Liver (tissue), 9 donors: Measurements from ENCODE around the gene THBS3. TPM values are rescaled to one million over a fixed set of nuclear protein-coding genes. Genes with fewer than 3 reads are reported as not detected.

Source experiments
- DNase-seq: peaks from one replicate; pipeline ENCODE4 v3.0.0-alpha.2; 2017; ENCODE audit warnings: low spot score
- H3K27ac ChIP-seq, 2 donors: one replicate each; pipeline ENCODE4 v1.7.0; 2013; ENCODE audit warnings: inconsistent platforms in 2 of 2, low read length in 2 of 2, control low read depth in 1 of 2, low read depth in 1 of 2, mild to moderate bottlenecking in 1 of 2
- H3K27me3 ChIP-seq, 4 donors: one replicate each; pipeline versions ENCODE4 v1.6.1 to v1.7.0; 2013; ENCODE audit warnings: low read length in 3 of 4, inconsistent platforms in 1 of 4, mild to moderate bottlenecking in 1 of 4, moderate library complexity in 1 of 4; ENCODE audit not compliant: control insufficient read depth in 4 of 4, insufficient read depth in 4 of 4
- H3K36me3 ChIP-seq, 4 donors: one replicate each; pipeline versions ENCODE4 v1.6.1 to v1.7.0; 2013; ENCODE audit warnings: low read length in 3 of 4, mild to moderate bottlenecking in 3 of 4, low read depth in 1 of 4, moderate library complexity in 1 of 4; ENCODE audit not compliant: control insufficient read depth in 4 of 4, insufficient read depth in 3 of 4
- H3K4me1 ChIP-seq, 4 donors: one replicate each; pipeline versions ENCODE4 v1.6.1 to v1.7.0; 2013; ENCODE audit warnings: low read length in 3 of 4, mild to moderate bottlenecking in 3 of 4, moderate library complexity in 1 of 4; ENCODE audit not compliant: control insufficient read depth in 4 of 4, insufficient read depth in 4 of 4
- H3K4me3 ChIP-seq, 3 donors: one replicate each; pipeline versions ENCODE4 v1.6.1 to v1.7.0; 2013; ENCODE audit warnings: low read length in 3 of 3, control low read depth in 1 of 3, low read depth in 1 of 3, mild to moderate bottlenecking in 1 of 3
- H3K9ac ChIP-seq, 2 donors: one replicate each; pipeline ENCODE4 v1.7.0; 2013; ENCODE audit warnings: low read length in 2 of 2, mild to moderate bottlenecking in 2 of 2, moderate library complexity in 2 of 2, control low read depth in 1 of 2, low read depth in 1 of 2
- H3K9me3 ChIP-seq, 4 donors: one replicate each; pipeline versions ENCODE4 v1.6.1 to v1.7.0; 2013; ENCODE audit warnings: low read length in 3 of 4; ENCODE audit not compliant: control insufficient read depth in 4 of 4
- FOXA1 ChIP-seq: IDR thresholded peaks from 2 replicates; pipeline ENCODE4 v1.6.1; 2016; ENCODE audit warnings: antibody characterized with exemption
- HNF4G ChIP-seq: IDR thresholded peaks from 2 replicates; pipeline ENCODE4 v1.6.1; 2016; ENCODE audit warnings: antibody characterized with exemption
- JUND ChIP-seq, 2 donors: IDR thresholded peaks; 2 replicates each; pipeline ENCODE4 v1.6.1; 2016; ENCODE audit warnings: antibody characterized with exemption in 2 of 2
- NR2F2 ChIP-seq: IDR thresholded peaks from 2 replicates; pipeline ENCODE4 v1.6.1; 2016; ENCODE audit warnings: antibody characterized with exemption
- RAD21 ChIP-seq, 2 donors: IDR thresholded peaks; 2 replicates each; pipeline ENCODE4 v1.6.1; 2016; ENCODE audit warnings: antibody characterized with exemption in 2 of 2, mild to moderate bottlenecking in 2 of 2
- RXRA ChIP-seq, 2 donors: IDR thresholded peaks; 2 replicates each; pipeline ENCODE4 v1.6.1; 2017 to 2018; ENCODE audit warnings: antibody characterized with exemption in 2 of 2, mild to moderate bottlenecking in 1 of 2
- SP1 ChIP-seq: IDR thresholded peaks from 2 replicates; pipeline ENCODE4 v1.6.1; 2018; ENCODE audit warnings: antibody characterized with exemption, mild to moderate bottlenecking
- TAF1 ChIP-seq: conservative IDR thresholded peaks from 2 replicates; pipeline ENCODE4 v1.6.1; 2016; ENCODE audit warnings: antibody characterized with exemption, mild to moderate bottlenecking
- YY1 ChIP-seq: IDR thresholded peaks from 2 replicates; pipeline ENCODE4 v1.6.1; 2016; ENCODE audit warnings: antibody characterized with exemption, mild to moderate bottlenecking
- WGBS: extraction: QIAGEN DNeasy Blood & Tissue Kit; methylation state at CpG from one replicate; pipeline ENCODE4 v1.1.7; 2013; 5-methylcytosine and 5-hydroxymethylcytosine counted together
- polyA plus RNA-seq, 2 donors: library from polyadenylated mRNA; stranded (reverse) in 1 of 2; unstranded in 1 of 2; fragments of 200-250 nt in 1 of 2; fragments of >200 nt in 1 of 2; fragmentation: Nextera tagmentation in 1 of 2; extraction: Ambion mirVana in 1 of 2; gene quantifications; one replicate each; pipeline versions ENCODE4 v1.2.1 to v1.2.3, GENCODE V29; 2013 to 2015
- total RNA-seq, 2 donors: library from RNA; depleted of rRNA; stranded (reverse); fragments of >200 nt; gene quantifications; one replicate each; pipeline ENCODE4 v1.2.3, GENCODE V29; 2014
- TF ChIP-seq, protein P1 (sequence below): IDR thresholded peaks from 2 replicates; pipeline ENCODE4 v1.6.1; 2016; ENCODE audit warnings: antibody characterized with exemption
- TF ChIP-seq, protein P2 (sequence below): fragments of 150-350 bp; IDR thresholded peaks from 2 replicates; pipeline ENCODE4 v1.5.1; 2017; ENCODE audit warnings: improper control_type of control experiment, low read depth, low read length; ENCODE audit not compliant: missing input control
- TF ChIP-seq, protein P3 (sequence below): IDR thresholded peaks from 2 replicates; pipeline ENCODE4 v1.6.1; 2016; ENCODE audit warnings: antibody characterized with exemption, mild to moderate bottlenecking
- TF ChIP-seq, protein P4 (sequence below): IDR thresholded peaks from 2 replicates; pipeline ENCODE4 v1.6.1; 2016; ENCODE audit warnings: antibody characterized with exemption
- TF ChIP-seq, protein P5 (sequence below): IDR thresholded peaks from 2 replicates; pipeline ENCODE4 v1.6.1; 2016; ENCODE audit warnings: antibody characterized with exemption
- donor health status: healthy.
- donor health status: healthy.
- donor health status: healthy.
- donor health status: healthy.
- donor health status: healthy.

Gene THBS3
- total and polyA plus RNA-seq, 4 donors: 3.1 to 6.9 (median 4.2) TPM

DNA sequence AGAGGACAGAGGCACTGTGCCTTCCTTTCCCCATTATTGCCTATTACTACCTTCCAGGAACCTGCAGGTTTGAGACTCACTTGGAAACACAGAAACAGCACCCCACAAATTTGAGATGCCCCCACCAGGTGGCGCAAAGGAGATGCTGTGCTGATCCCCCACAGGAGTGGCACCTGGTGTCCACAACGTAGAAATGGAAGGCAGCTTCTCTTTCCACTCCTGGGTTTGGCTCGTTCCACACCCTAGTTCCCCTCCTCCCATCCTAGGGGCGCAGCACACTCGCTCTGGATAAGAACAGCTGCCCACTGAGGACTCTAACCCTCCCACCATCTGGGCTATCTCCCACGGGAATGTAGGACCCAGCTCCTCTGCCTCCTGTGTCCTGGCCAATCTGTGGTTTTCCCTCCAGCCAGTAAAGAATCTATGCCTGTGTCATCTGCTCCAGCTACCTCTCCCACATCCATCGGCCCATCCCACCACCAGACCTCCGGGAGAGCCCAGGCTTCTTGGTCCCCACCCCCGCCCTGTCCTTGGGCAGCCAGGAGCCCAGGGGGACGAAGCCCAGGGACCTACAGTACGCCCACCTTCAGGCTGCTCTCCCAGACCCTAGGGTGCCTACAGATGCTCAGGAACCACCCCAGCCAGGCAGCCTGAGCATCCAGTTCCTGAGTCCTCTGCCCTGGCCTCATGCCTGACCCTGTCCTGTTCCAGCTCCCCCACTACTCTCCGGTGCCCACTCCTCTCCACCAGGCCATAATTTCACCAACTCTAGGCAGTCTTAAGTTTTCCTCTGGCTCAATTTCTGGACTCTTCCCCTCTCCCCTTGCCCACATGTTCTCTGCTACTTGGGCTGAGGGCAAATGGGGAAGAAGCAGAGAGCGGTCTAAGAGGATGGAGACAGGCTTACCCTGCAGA lies 549 bp downstream of the THBS3 start:
- Histone ChIP-seq H3K36me3 (peaks cover 0 to 6% (median under 1%) of the 10 kb centered on the region in 4 donors), H3K27me3 (no peaks in the 10 kb centered on the region), H3K27ac (peak overlapping the region; percentile 88 to 96), H3K9me3 (no peaks in the 10 kb centered on the region), H3K4me3 (no peak overlapping the region), H3K4me1 (peaks cover 2 to 28% (median 24%) of the 10 kb centered on the region in 4 donors), H3K9ac (no peak overlapping the region)
- WGBS: 33% methylated on average over 13 of the region's 13 CpGs
- TF ChIP-seq YY1 (peak; percentile 69), JUND (IDR thresholded peaks at IDR 0.05) (no peak), SP1 (no peak), HNF4G (no peak), NR2F2 (no peak), TAF1 (no peak), RAD21 (IDR thresholded peaks at IDR 0.05) (peak; percentile 78 to 86)
- TF ChIP-seq, protein P1, sequence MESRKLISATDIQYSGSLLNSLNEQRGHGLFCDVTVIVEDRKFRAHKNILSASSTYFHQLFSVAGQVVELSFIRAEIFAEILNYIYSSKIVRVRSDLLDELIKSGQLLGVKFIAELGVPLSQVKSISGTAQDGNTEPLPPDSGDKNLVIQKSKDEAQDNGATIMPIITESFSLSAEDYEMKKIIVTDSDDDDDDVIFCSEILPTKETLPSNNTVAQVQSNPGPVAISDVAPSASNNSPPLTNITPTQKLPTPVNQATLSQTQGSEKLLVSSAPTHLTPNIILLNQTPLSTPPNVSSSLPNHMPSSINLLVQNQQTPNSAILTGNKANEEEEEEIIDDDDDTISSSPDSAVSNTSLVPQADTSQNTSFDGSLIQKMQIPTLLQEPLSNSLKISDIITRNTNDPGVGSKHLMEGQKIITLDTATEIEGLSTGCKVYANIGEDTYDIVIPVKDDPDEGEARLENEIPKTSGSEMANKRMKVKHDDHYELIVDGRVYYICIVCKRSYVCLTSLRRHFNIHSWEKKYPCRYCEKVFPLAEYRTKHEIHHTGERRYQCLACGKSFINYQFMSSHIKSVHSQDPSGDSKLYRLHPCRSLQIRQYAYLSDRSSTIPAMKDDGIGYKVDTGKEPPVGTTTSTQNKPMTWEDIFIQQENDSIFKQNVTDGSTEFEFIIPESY: no peak
- TF ChIP-seq, protein P2, sequence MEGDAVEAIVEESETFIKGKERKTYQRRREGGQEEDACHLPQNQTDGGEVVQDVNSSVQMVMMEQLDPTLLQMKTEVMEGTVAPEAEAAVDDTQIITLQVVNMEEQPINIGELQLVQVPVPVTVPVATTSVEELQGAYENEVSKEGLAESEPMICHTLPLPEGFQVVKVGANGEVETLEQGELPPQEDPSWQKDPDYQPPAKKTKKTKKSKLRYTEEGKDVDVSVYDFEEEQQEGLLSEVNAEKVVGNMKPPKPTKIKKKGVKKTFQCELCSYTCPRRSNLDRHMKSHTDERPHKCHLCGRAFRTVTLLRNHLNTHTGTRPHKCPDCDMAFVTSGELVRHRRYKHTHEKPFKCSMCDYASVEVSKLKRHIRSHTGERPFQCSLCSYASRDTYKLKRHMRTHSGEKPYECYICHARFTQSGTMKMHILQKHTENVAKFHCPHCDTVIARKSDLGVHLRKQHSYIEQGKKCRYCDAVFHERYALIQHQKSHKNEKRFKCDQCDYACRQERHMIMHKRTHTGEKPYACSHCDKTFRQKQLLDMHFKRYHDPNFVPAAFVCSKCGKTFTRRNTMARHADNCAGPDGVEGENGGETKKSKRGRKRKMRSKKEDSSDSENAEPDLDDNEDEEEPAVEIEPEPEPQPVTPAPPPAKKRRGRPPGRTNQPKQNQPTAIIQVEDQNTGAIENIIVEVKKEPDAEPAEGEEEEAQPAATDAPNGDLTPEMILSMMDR: peak; percentile 79
- TF ChIP-seq, protein P3, sequence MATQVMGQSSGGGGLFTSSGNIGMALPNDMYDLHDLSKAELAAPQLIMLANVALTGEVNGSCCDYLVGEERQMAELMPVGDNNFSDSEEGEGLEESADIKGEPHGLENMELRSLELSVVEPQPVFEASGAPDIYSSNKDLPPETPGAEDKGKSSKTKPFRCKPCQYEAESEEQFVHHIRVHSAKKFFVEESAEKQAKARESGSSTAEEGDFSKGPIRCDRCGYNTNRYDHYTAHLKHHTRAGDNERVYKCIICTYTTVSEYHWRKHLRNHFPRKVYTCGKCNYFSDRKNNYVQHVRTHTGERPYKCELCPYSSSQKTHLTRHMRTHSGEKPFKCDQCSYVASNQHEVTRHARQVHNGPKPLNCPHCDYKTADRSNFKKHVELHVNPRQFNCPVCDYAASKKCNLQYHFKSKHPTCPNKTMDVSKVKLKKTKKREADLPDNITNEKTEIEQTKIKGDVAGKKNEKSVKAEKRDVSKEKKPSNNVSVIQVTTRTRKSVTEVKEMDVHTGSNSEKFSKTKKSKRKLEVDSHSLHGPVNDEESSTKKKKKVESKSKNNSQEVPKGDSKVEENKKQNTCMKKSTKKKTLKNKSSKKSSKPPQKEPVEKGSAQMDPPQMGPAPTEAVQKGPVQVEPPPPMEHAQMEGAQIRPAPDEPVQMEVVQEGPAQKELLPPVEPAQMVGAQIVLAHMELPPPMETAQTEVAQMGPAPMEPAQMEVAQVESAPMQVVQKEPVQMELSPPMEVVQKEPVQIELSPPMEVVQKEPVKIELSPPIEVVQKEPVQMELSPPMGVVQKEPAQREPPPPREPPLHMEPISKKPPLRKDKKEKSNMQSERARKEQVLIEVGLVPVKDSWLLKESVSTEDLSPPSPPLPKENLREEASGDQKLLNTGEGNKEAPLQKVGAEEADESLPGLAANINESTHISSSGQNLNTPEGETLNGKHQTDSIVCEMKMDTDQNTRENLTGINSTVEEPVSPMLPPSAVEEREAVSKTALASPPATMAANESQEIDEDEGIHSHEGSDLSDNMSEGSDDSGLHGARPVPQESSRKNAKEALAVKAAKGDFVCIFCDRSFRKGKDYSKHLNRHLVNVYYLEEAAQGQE: no peak
- DNase-seq: peak; percentile 92

DNA sequence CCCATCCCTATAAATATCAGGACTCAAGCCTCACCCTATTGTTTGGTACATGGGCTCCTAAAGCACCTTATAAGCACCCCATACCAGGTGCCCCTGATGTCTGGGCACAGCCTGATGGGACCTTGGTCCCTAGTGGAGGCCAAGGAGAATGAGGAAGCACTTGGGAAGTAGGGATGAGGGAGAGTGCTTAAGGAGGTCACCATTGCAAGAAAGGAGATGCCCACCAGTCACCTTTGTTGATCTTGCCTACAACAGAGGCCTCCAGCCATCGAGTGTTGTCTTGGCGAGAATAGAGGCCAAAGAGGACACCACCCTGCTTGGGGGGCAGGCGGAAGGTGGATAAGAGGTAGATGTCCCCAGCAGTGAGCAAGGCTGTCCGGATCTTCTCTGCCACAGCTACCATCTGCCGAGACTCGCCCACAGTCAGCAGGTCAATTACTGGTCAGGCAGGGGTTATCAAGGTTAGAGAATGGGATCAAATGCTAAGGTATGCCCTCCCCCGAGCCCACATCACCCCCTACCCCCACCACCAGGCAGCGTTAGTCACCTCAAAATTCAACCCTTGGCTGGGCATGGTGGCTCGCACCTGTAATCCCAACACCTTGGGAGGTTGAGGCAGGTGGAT lies 1.6 kb downstream of the THBS3 start:
- Histone ChIP-seq H3K4me3 (no peak overlapping the region), H3K9me3 (no peaks in the 10 kb centered on the region), H3K27ac (no peak overlapping the region), H3K36me3 (peaks cover 0 to 2% (median 0%) of the 10 kb centered on the region in 4 donors), H3K27me3 (no peaks in the 10 kb centered on the region), H3K4me1 (peaks cover 2 to 28% (median 24%) of the 10 kb centered on the region in 4 donors), H3K9ac (no peak overlapping the region)
- TF ChIP-seq, protein P3: no peak
- TF ChIP-seq SP1: no peak
- TF ChIP-seq, protein P1: no peak
- TF ChIP-seq TAF1: no peak
- TF ChIP-seq HNF4G: no peak
- TF ChIP-seq, protein P4, sequence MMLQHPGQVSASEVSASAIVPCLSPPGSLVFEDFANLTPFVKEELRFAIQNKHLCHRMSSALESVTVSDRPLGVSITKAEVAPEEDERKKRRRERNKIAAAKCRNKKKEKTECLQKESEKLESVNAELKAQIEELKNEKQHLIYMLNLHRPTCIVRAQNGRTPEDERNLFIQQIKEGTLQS: no peak
- no peak for TF ChIP-seq NR2F2
- TF ChIP-seq, protein P5, sequence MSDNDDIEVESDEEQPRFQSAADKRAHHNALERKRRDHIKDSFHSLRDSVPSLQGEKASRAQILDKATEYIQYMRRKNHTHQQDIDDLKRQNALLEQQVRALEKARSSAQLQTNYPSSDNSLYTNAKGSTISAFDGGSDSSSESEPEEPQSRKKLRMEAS: no peak
- TF ChIP-seq RXRA (IDR thresholded peaks at IDR 0.05): no peak
- no peak for TF ChIP-seq RAD21 (IDR thresholded peaks at IDR 0.05)
- TF ChIP-seq FOXA1: no peak
- 72% methylated on average over 9 of the region's 9 CpGs for WGBS
- no peak for DNase-seq
